Suppressor macrophage treated with lipopolysaccharide for 1 hour (primary cell): ENCODE measurements around the gene SPRR2A.
"Not testable (repeated sequence)": the region's sequence is repeated elsewhere in the genome, so short reads cannot be mapped to it uniquely, and the experiment has no call there.

Experiments used
- DNase-seq, 3 donors: peaks; one replicate each; pipeline ENCODE4 v3.0.0-alpha.2; 2020 to 2022

The SPRR2A gene

DNA sequence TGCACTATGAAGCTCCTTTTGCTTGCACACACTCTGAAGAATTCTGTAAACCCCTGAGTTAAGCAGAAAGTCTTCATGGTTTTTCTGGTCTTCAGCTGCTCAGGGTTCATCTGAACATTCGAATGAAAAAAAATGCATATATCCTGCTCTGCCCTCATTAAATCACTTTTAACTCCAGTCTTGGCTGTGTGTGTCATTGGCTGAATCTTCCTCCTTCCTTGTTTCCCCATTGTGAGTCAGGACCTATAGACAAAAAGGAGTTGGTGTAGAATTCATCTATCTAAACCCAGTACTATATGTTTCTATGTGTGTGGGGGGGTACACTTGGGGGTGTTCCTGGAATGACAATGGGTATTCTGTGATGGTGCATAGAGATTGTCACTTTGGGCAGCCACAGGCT is 32.9 kb downstream of the SPRR2A start:
- no peak for DNase-seq

DNA sequence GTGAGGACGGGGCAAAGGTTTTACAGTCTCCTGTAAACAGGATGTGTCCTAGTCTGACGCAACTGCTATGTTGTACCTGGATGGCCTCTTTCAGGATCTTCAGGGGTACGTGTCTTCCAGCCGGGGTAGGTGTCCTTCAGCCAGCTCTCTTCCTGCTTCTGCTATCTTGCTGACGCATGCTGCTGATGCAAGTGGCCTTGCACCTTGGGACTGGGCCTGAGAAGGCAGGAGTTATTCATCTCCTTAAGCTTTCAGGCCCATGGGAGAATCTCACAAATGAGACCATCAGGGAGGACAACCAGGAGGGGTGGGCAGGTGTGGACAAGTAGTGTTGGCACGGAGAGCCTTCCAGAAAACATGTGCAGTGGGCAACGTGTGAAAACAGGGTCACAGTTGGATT is 34.2 kb downstream of the SPRR2A start:
- DNase-seq: no peak

DNA sequence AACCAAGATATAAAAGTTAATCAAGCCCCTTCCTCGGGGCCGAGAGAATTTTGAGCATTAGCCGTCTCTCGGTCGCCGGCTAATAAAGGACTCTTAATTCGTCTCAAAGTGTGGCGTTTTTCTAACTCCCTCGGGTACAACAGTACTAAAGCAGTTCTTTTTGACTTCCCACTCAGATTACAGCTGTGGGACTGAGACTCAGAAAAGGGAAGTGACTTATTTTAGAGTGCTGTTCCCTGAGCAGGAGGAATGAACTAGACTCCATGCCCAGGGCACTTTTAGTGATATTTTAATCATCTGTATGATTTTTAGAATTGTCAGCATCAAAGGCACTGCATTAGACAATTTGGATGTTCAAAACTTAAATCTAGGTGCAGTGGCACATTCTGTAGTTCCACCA is 35.0 kb downstream of the SPRR2A start:
- peak; percentile 11 to 20 (median 15) for DNase-seq

DNA sequence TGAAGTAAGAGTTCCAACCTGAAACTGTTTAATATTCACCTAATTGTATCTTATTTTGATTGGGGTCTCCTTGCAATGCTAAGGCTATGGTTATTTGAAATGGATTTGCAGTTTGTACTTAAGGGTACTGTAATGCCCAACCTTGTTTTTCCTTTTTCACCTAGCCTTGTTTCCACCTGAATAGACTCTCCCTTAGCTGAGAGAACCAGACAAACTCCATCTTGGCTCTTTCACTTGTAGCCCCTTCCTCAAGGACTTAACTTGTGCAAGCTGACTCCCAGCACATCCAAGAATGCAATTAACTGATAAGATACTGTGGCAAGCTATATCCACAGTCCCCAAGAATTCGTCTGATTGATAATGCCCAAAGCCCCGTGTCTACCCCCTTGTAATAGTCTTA is 35.5 kb downstream of the SPRR2A start:
- DNase-seq: not testable (repeated sequence)

DNA sequence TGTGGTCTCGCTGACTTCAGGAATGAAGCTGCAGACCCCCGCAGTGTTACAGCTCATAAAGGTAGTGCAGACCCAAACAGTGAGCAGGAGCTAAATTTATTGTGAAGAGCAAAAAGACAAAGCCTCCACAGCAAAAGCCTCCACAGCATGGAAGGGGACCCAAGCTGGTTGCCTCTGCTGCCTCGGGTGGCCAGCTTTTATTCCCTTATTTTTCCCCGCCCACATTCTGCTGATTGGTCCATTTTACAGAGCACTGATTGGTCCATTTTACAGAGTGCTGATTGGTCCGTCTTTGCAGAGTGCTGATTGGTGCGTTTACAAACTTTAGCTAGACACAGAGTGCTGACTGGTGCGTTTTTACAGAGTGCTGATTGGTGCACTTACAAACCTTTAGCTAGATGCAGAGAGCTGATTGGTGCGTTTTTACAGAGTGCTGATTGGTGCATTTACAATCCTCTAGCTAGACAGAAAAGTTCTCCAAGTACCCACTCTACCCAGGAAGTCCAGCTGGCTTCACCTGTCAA is 46.0 kb downstream of the SPRR2A start:
- not testable (repeated sequence) for DNase-seq
